Gastrocnemius medialis (tissue), 4 donors: ENCODE measurements around the gene KRT78.

Source experiments
- POLR2A ChIP-seq, 2 donors: fragments of 450-650 bp; IDR thresholded peaks; one replicate each; pipeline ENCODE4 v1.6.1; 2017; ENCODE audit warnings: antibody characterized with exemption in 2 of 2, mild to moderate bottlenecking in 2 of 2, moderate library complexity in 2 of 2
- TF ChIP-seq, protein P1 (sequence below), 5 experiments: fragments of 450-650 bp in 3 of 5; fragments of 200-600 bp in 2 of 5; sonication (generic) in 2 of 5; IDR thresholded peaks in 4 of 5; conservative IDR thresholded peaks in 1 of 5; 1 replicate in 4 of 5; 2 replicates in 1 of 5; pipeline ENCODE4 v1.5.1; 2016 to 2019; ENCODE audit warnings: antibody characterized with exemption in 5 of 5, mild to moderate bottlenecking in 3 of 5, moderate library complexity in 3 of 5

- no peak for TF ChIP-seq POLR2A (IDR thresholded peaks at IDR 0.05)
- TF ChIP-seq, protein P1, sequence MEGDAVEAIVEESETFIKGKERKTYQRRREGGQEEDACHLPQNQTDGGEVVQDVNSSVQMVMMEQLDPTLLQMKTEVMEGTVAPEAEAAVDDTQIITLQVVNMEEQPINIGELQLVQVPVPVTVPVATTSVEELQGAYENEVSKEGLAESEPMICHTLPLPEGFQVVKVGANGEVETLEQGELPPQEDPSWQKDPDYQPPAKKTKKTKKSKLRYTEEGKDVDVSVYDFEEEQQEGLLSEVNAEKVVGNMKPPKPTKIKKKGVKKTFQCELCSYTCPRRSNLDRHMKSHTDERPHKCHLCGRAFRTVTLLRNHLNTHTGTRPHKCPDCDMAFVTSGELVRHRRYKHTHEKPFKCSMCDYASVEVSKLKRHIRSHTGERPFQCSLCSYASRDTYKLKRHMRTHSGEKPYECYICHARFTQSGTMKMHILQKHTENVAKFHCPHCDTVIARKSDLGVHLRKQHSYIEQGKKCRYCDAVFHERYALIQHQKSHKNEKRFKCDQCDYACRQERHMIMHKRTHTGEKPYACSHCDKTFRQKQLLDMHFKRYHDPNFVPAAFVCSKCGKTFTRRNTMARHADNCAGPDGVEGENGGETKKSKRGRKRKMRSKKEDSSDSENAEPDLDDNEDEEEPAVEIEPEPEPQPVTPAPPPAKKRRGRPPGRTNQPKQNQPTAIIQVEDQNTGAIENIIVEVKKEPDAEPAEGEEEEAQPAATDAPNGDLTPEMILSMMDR (IDR thresholded peaks at IDR 0.05 in 4 of 5, conservative IDR thresholded peaks at IDR 0.05 in 1 of 5): no peak
Measured at GRCh38 chr12:52812073-52812400, 36.8 kb downstream of the KRT78 start.
